Measurements from ENCODE around the gene FOXA2.
"Not testable (repeated sequence)": the region's sequence is repeated elsewhere in the genome, so short reads cannot be mapped to it uniquely, and the experiment has no call there.

FOXA2 gene

DNA sequence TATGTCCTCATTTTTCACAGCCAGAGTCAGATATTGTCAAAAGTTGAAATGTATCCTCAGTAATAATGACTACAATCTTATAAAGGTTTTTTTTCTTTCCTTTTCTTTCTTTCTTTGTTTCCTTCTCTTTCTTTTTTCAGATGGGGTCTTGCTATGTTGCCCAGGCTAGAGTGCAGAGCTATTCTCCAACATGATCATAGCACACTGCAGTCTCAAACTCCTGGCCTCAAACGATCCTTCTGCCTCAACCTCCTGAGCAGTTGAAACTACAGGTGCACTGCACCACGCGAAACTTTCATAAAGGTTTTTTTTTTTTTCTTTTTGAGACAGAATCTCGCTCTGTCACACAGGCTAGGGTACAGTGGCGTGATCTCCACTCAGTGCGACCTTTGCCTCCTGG is 31.1 kb upstream of the FOXA2 start:
- Histone ChIP-seq H3K4me3 (ENCODE audit: low read depth, low read length) (no peak overlapping the region), H3K4me1 (ENCODE audit: control insufficient read depth, insufficient read depth, low read length) (peaks cover 14% of the 10 kb centered on the region), H3K27ac (ENCODE audit: low read depth, low read length) (no peak overlapping the region), H3K36me3 (ENCODE audit: control insufficient read depth, insufficient read depth, low read length) (no peaks in the 10 kb centered on the region), H3K9me3 (ENCODE audit: control insufficient read depth, insufficient read depth, low read depth, low read length) (no peaks in the 10 kb centered on the region), H3K27me3 (ENCODE audit: control insufficient read depth, insufficient read depth, low read length) (peaks cover 18% of the 10 kb centered on the region; the same call in 1 of the 2 replicates), H3K9ac (ENCODE audit: low read length) (no peak overlapping the region)

GRCh38 chr20:22611636-22612035 is 27.3 kb upstream of the FOXA2 start:
- Histone ChIP-seq H3K27ac (ENCODE audit: low read depth, low read length) (no peak overlapping the region), H3K27me3 (ENCODE audit: control insufficient read depth, insufficient read depth, low read length) (peaks cover 5% of the 10 kb centered on the region; the same call in 1 of the 2 replicates), H3K4me3 (ENCODE audit: low read depth, low read length) (no peak overlapping the region), H3K4me1 (ENCODE audit: control insufficient read depth, insufficient read depth, low read length) (peaks cover 13% of the 10 kb centered on the region; the same call in 1 of the 2 replicates), H3K36me3 (ENCODE audit: control insufficient read depth, insufficient read depth, low read length) (no peaks in the 10 kb centered on the region), H3K9me3 (ENCODE audit: control insufficient read depth, insufficient read depth, low read depth, low read length) (no peaks in the 10 kb centered on the region), H3K9ac (ENCODE audit: low read length) (no peak overlapping the region)

- Histone ChIP-seq H3K4me1 (ENCODE audit: control insufficient read depth, insufficient read depth, low read length) (peaks cover 19% of the 10 kb centered on the region; the same call in 1 of the 2 replicates), H3K4me3 (ENCODE audit: low read depth, low read length) (no peak overlapping the region), H3K27me3 (ENCODE audit: control insufficient read depth, insufficient read depth, low read length) (peaks cover 12% of the 10 kb centered on the region), H3K36me3 (ENCODE audit: control insufficient read depth, insufficient read depth, low read length) (no peaks in the 10 kb centered on the region), H3K9ac (ENCODE audit: low read length) (no peak overlapping the region), H3K9me3 (ENCODE audit: control insufficient read depth, insufficient read depth, low read depth, low read length) (no peaks in the 10 kb centered on the region), H3K27ac (ENCODE audit: low read depth, low read length) (no peak overlapping the region)
Measured at GRCh38 chr20:22607695-22608094, 23.3 kb upstream of the FOXA2 start.

GRCh38 chr20:22604815-22605214 is 20.4 kb upstream of the FOXA2 start:
- no peak overlapping the region for H3K4me3 ChIP-seq (ENCODE audit: low read depth, low read length)
- no peak overlapping the region for H3K9ac ChIP-seq (ENCODE audit: low read length)
- H3K27ac ChIP-seq (ENCODE audit: low read depth, low read length), result no peak overlapping the region
- H3K27me3 ChIP-seq (ENCODE audit: control insufficient read depth, insufficient read depth, low read length), result peaks cover 21% of the 10 kb centered on the region
- H3K9me3 ChIP-seq (ENCODE audit: control insufficient read depth, insufficient read depth, low read depth, low read length), result no peaks in the 10 kb centered on the region
- 0 out of 2 replicates have a peak, but pooled peaks cover 15% of the 10 kb centered on the region for H3K4me1 ChIP-seq (ENCODE audit: control insufficient read depth, insufficient read depth, low read length)
- H3K36me3 ChIP-seq (ENCODE audit: control insufficient read depth, insufficient read depth, low read length), result no peaks in the 10 kb centered on the region

DNA sequence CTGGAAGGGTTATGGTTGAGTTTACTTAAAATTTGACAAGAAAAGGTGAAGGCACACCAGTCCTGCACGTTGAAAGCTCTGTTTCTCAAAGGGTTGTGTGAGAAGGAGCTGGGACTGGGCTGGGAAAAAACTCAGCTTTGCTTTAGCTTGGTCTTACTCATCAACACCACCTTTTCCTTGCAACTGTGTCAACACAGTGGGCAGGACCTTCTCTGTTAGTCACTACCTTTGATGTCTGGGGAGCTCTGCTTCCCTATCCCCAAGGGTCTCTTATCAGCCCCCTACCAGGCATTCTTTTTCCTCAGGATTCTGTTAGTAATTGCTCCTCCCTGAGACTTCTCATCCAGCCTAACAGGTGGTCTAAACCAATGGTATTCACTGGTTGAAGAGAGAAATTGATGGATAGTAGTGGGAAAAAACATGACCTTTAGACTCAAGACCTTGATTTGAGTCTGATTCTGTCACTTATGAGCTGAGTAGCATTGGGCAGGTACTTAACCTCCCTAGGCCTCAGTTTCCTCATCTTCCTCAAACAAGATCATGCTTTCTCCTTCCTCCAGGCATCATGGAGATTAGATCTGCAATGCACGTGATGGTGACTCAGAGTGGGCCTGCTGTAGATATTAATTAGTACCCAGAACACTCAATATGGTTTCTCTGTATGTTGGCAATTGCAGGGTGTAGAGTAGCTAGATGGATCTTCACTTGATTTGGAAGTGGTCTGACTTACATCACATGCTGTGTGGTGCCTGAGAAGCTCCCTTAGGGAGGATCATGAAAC is 17.2 kb upstream of the FOXA2 start:
- Histone ChIP-seq H3K36me3 (ENCODE audit: control insufficient read depth, insufficient read depth, low read length) (no peaks in the 10 kb centered on the region), H3K9me3 (ENCODE audit: control insufficient read depth, insufficient read depth, low read depth, low read length) (no peaks in the 10 kb centered on the region), H3K27me3 (ENCODE audit: control insufficient read depth, insufficient read depth, low read length) (peaks cover 35% of the 10 kb centered on the region), H3K27ac (ENCODE audit: low read depth, low read length) (no peak overlapping the region), H3K9ac (ENCODE audit: low read length) (no peak overlapping the region), H3K4me1 (ENCODE audit: control insufficient read depth, insufficient read depth, low read length) (0 out of 2 replicates have a peak, but pooled peaks cover 5% of the 10 kb centered on the region), H3K4me3 (ENCODE audit: low read depth, low read length) (no peak overlapping the region)

DNA sequence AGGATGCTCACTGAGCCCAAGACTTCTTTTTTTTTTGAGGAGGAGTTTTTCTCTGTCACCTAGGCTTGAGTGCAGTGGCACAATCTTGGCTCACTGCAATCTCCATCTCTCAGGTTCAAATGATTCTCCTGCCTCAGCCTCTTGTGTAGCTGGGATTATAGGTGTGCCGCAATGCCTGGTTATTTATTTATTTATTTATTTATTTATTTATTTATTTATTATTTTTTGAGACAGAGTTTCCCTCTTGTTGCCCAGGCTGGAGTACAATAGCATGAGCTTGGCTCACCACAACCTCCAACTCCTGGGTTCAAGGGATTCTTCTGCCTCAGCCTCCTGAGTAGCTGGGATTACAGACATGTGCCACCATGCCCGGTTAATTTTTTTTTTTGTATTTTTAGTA is 14.9 kb upstream of the FOXA2 start:
- not testable (repeated sequence) for H3K27ac ChIP-seq (ENCODE audit: low read depth, low read length); H3K36me3 ChIP-seq (ENCODE audit: control insufficient read depth, insufficient read depth, low read length); H3K4me1 ChIP-seq (ENCODE audit: control insufficient read depth, insufficient read depth, low read length); H3K9ac ChIP-seq (ENCODE audit: low read length); H3K9me3 ChIP-seq (ENCODE audit: control insufficient read depth, insufficient read depth, low read depth, low read length); H3K4me3 ChIP-seq (ENCODE audit: low read depth, low read length)
- H3K27me3 ChIP-seq (ENCODE audit: control insufficient read depth, insufficient read depth, low read length), result peaks cover 56% of the 10 kb centered on the region

- Histone ChIP-seq H3K27ac (ENCODE audit: low read depth, low read length) (no peak overlapping the region), H3K4me3 (ENCODE audit: low read depth, low read length) (no peak overlapping the region), H3K27me3 (ENCODE audit: control insufficient read depth, insufficient read depth, low read length) (peaks cover 50% of the 10 kb centered on the region), H3K9ac (ENCODE audit: low read length) (no peak overlapping the region), H3K4me1 (ENCODE audit: control insufficient read depth, insufficient read depth, low read length) (no peaks in the 10 kb centered on the region), H3K36me3 (ENCODE audit: control insufficient read depth, insufficient read depth, low read length) (no peaks in the 10 kb centered on the region), H3K9me3 (ENCODE audit: control insufficient read depth, insufficient read depth, low read depth, low read length) (no peaks in the 10 kb centered on the region)
Measured at GRCh38 chr20:22597303-22597702, 12.9 kb upstream of the FOXA2 start.

GRCh38 chr20:22590662-22591061 is 6.3 kb upstream of the FOXA2 start:
- H3K9me3 ChIP-seq (ENCODE audit: control insufficient read depth, insufficient read depth, low read depth, low read length), result no peaks in the 10 kb centered on the region
- H3K27ac ChIP-seq (ENCODE audit: low read depth, low read length), result no peak overlapping the region
- H3K4me1 ChIP-seq (ENCODE audit: control insufficient read depth, insufficient read depth, low read length), result peaks cover 28% of the 10 kb centered on the region
- peaks cover 87% of the 10 kb centered on the region for H3K27me3 ChIP-seq (ENCODE audit: control insufficient read depth, insufficient read depth, low read length)
- no peaks in the 10 kb centered on the region for H3K36me3 ChIP-seq (ENCODE audit: control insufficient read depth, insufficient read depth, low read length)
- H3K4me3 ChIP-seq (ENCODE audit: low read depth, low read length), result no peak overlapping the region
- no peak overlapping the region for H3K9ac ChIP-seq (ENCODE audit: low read length)

GRCh38 chr20:22586645-22587310 is 2.4 kb upstream of the FOXA2 start:
- Histone ChIP-seq H3K27me3 (ENCODE audit: control insufficient read depth, insufficient read depth, low read length) (peaks cover 97% of the 10 kb centered on the region), H3K9ac (ENCODE audit: low read length) (no peak overlapping the region)

GRCh38 chr20:22585786-22586493 is 1.6 kb upstream of the FOXA2 start:
- Histone ChIP-seq H3K4me1 (ENCODE audit: control insufficient read depth, insufficient read depth, low read length) (peaks cover 44% of the 10 kb centered on the region), H3K9me3 (ENCODE audit: control insufficient read depth, insufficient read depth, low read depth, low read length) (no peaks in the 10 kb centered on the region), H3K27ac (ENCODE audit: low read depth, low read length) (no peak overlapping the region), H3K9ac (ENCODE audit: low read length) (no peak overlapping the region), H3K36me3 (ENCODE audit: control insufficient read depth, insufficient read depth, low read length) (no peaks in the 10 kb centered on the region), H3K27me3 (ENCODE audit: control insufficient read depth, insufficient read depth, low read length) (peaks cover 99% of the 10 kb centered on the region), H3K4me3 (ENCODE audit: low read depth, low read length) (peak overlapping the region; percentile 59)

More at GRCh38 chr20:22586645-22587310, 2.4 kb upstream of the FOXA2 start:
- H3K4me3 ChIP-seq (ENCODE audit: low read depth, low read length), result peak overlapping the region; percentile 59
- no peak overlapping the region for H3K27ac ChIP-seq (ENCODE audit: low read depth, low read length)
- peaks cover 47% of the 10 kb centered on the region for H3K4me1 ChIP-seq (ENCODE audit: control insufficient read depth, insufficient read depth, low read length)
- no peaks in the 10 kb centered on the region for H3K9me3 ChIP-seq (ENCODE audit: control insufficient read depth, insufficient read depth, low read depth, low read length)
- no peaks in the 10 kb centered on the region for H3K36me3 ChIP-seq (ENCODE audit: control insufficient read depth, insufficient read depth, low read length)

Measured in HUES6 (cell line).